ENCODE data around the gene TMEM116.

- TF ChIP-seq, protein P1, sequence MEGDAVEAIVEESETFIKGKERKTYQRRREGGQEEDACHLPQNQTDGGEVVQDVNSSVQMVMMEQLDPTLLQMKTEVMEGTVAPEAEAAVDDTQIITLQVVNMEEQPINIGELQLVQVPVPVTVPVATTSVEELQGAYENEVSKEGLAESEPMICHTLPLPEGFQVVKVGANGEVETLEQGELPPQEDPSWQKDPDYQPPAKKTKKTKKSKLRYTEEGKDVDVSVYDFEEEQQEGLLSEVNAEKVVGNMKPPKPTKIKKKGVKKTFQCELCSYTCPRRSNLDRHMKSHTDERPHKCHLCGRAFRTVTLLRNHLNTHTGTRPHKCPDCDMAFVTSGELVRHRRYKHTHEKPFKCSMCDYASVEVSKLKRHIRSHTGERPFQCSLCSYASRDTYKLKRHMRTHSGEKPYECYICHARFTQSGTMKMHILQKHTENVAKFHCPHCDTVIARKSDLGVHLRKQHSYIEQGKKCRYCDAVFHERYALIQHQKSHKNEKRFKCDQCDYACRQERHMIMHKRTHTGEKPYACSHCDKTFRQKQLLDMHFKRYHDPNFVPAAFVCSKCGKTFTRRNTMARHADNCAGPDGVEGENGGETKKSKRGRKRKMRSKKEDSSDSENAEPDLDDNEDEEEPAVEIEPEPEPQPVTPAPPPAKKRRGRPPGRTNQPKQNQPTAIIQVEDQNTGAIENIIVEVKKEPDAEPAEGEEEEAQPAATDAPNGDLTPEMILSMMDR (IDR thresholded peaks at IDR 0.05): no peak
- TF ChIP-seq POLR2A (IDR thresholded peaks at IDR 0.05): no peak
These were observed 87.8 kb downstream of the TMEM116 start for GRCh38 chr12:111925171-111925570.

Measured in right lobe of liver (tissue), 4 donors.